Measurements from ENCODE around the gene PAOX. TPM values are rescaled to one million over a fixed set of nuclear protein-coding genes. Genes with fewer than 3 reads are reported as not detected.
A peak's percentile ranks its signal among the peaks of the same experiment; 100 is the strongest.

Gene PAOX
- total RNA-seq, 3 donors from 2014 or later: 7.5 to 9.3 (median 8.3) TPM

DNA sequence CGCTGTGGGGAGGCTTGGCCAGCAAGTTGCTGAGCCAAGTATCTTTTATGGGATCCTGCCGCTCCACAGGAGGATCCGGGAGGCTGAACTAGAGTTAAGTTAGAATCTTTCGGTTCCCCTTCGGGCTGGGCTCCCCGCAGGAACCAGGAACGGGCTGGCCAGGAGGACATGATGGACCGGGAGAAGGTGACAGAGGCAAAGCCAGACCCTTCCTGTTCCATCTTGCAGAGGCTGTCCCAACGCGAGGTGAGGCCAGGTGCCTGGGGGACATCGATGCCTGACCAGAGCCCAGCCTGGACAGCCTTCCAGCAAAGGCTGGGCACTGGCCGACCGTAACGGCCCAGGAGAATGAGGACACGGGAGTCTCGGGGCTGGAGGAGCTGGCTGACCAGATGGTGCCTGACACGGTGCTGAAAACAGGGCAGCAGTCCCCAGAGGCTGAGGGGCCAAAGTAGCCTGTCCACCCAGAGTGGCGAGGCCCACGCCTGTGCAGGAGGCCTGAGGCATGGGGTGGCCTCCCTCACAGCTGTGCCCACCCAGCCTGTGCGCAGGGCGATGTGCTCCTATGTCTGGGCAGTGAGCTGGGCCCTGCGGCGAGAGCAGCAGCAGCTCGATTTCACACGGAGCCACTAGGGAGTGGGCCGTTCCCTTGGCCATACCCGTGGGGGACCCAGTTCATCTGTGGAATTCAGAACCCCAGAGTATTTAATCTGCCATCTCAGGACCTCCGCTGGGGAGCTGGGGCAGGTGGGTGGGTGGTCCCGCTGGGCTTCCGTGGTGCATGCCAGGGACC, 1.8 kb upstream of the PAOX start:
- ATAC-seq: no peak
- DNase-seq: peak in 1 of 3 donors; percentile 61
- TF ChIP-seq, protein P1, sequence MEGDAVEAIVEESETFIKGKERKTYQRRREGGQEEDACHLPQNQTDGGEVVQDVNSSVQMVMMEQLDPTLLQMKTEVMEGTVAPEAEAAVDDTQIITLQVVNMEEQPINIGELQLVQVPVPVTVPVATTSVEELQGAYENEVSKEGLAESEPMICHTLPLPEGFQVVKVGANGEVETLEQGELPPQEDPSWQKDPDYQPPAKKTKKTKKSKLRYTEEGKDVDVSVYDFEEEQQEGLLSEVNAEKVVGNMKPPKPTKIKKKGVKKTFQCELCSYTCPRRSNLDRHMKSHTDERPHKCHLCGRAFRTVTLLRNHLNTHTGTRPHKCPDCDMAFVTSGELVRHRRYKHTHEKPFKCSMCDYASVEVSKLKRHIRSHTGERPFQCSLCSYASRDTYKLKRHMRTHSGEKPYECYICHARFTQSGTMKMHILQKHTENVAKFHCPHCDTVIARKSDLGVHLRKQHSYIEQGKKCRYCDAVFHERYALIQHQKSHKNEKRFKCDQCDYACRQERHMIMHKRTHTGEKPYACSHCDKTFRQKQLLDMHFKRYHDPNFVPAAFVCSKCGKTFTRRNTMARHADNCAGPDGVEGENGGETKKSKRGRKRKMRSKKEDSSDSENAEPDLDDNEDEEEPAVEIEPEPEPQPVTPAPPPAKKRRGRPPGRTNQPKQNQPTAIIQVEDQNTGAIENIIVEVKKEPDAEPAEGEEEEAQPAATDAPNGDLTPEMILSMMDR (IDR thresholded peaks at IDR 0.05): no peak
- H3K4me3 ChIP-seq: no peak overlapping the region
- no peaks in the 10 kb centered on the region for H3K36me3 ChIP-seq (ENCODE audit: low read depth)
- intact Hi-C loops (cut with DNase I, micrococcal nuclease): no loop called here
- H3K9me3 ChIP-seq: no peaks in the 10 kb centered on the region
- peaks cover 16% of the 10 kb centered on the region for H3K4me1 ChIP-seq (ENCODE audit: low read depth)

DNA sequence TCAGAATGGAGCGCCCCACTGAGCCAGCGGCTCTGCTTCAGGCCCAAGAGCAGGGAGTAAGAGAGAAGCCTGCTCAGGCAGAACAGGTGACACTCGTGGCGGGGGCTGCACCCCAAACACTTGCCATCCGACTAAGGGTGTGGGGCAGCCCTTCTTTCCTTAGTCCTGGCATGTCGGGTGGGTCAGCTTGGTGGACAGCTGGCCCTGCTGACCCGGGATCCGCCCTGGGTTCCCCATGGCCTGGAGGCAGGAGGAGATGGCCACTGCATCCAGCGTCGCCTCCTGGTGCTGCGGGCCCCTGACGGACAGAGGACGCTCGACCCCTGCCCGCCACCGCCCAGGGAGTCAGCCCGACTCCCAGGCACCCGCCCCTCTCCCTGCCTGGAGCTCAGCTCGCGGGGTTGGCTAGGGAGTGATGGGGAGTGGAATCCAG, 1.2 kb upstream of the PAOX start:
- intact Hi-C loops (cut with DNase I, micrococcal nuclease): no loop called here
- H3K4me1 ChIP-seq (ENCODE audit: low read depth): peaks cover 13% of the 10 kb centered on the region

DNA sequence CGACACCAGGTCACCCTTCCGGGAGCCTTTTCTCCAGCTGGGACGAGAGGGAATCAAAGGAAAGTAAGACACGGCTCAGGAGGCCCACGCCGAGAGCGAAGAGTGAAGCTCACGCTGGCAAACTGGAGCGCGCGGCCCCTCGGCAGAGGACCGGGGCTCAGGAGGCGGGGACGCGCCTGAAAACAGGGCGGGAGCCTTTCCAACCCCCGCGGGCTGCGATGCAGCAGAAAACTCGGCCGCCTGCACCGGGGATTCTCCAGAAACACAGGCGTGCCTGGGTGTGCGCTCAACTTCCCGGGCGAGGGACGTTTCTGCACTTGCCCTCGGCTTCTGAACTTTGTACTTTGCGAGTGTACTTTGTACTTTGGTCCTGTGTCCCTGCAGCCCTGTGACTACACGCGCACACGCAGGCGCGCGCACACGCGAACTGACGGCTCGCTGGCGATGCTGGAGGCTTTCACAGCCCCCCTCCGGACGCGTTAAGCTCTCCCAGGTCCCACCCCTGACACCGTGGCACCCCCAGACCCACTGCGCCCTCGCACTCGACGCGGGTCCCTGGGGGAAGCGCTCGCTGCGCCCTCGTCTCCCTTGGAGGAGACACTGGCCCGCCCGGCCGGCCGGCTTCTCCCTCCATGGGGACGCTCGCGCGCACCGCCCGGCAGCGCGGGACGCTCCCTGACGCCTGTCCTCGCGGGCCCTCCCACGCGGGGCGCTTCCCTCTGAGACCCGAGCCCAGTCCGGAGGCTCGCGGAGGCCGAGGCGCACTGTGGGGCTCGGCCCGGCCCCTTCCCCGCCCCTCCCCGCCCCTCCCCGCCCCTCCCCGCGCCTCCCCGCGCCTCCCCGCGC, 588 bp upstream of the PAOX start:
- intact Hi-C loops (cut with DNase I, micrococcal nuclease): no loop called here
- Histone ChIP-seq H3K4me1 (ENCODE audit: low read depth) (peaks cover 13% of the 10 kb centered on the region), H3K9me3 (no peaks in the 10 kb centered on the region), H3K36me3 (ENCODE audit: low read depth) (no peaks in the 10 kb centered on the region), H3K4me3 (peak overlapping the region; percentile 54)
- ATAC-seq (peak; percentile 80), DNase-seq (peak; percentile 85 to 91 (median 88))
- TF ChIP-seq, protein P1 (IDR thresholded peaks at IDR 0.05): no peak

More for the DNA sequence above, 1.2 kb upstream of the PAOX start:
- Histone ChIP-seq H3K9me3 (no peaks in the 10 kb centered on the region), H3K36me3 (ENCODE audit: low read depth) (no peaks in the 10 kb centered on the region), H3K4me3 (no peak overlapping the region)
- ATAC-seq (no peak), DNase-seq (peak in 2 of 3 donors; percentile 52 to 69)
- TF ChIP-seq, protein P1 (IDR thresholded peaks at IDR 0.05): no peak

DNA sequence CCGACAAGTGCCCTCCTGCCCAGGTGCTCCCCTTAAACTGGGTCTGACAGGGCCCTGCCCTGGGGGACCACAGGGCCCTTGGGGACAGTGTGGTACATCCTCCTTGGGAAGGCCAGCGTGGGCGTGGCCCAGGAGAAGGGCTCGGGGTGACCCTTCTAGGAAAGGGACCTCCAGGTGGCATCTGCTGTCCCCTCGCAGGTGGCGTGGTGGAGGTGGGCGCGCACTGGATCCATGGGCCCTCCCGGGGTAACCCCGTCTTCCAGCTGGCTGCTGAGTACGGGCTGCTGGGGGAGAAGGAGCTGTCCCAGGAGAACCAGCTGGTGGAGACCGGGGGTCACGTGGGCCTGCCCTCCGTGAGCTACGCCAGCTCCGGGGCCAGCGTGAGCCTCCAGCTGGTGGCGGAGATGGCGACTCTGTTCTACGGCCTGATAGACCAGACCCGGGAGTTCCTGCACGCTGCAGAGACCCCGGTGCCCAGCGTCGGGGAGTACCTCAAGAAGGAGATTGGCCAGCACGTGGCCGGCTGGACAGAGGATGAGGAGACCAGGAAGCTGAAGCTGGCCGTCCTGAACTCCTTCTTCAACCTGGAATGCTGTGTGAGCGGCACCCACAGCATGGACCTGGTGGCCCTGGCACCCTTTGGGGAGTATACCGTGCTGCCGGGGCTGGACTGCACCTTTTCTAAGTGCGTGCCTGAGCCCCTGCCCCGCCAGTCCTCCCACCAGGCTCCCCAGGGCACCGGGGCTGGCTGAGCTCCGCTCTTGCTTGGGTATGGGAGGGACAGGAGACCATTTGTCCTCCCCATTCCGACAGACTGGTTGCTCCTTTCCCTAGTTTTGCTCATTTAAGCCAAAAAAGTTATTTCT, 972 bp downstream of the PAOX start:
- intact Hi-C loops (cut with DNase I, micrococcal nuclease): no loop called here
- DNase-seq (peak in 2 of 3 donors; percentile 66 to 78), ATAC-seq (no peak)
- no peaks in the 10 kb centered on the region for H3K9me3 ChIP-seq
- H3K36me3 ChIP-seq (ENCODE audit: low read depth): no peaks in the 10 kb centered on the region
- no peak overlapping the region for H3K4me3 ChIP-seq
- TF ChIP-seq, protein P1 (IDR thresholded peaks at IDR 0.05): no peak
- peaks cover 13% of the 10 kb centered on the region for H3K4me1 ChIP-seq (ENCODE audit: low read depth)

DNA sequence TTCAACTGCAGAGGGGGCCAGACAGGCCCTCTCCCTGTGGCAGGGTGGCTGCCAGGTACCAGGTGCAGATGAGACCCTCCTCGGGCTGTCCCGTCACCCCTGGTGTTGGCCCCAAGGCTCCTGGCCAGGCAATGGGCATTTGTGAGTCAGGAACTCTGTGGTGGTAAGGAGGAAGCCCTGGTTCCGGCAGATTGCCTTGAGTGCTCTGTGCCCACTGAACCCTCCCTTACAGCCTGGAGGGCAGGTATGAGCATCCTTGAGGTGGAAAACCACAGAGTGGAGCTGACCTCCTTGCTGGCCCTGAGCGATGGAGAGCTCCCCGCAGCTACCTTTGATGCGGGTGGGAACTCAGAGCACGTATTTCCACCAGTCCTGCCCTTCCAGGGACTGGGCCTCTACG, 2.0 kb downstream of the PAOX start:
- intact Hi-C loops (cut with DNase I, micrococcal nuclease): no loop called here
- no peak for DNase-seq
- H3K9me3 ChIP-seq: no peaks in the 10 kb centered on the region
- H3K4me3 ChIP-seq: no peak overlapping the region
- ATAC-seq: no peak
- peaks cover 13% of the 10 kb centered on the region for H3K4me1 ChIP-seq (ENCODE audit: low read depth)
- TF ChIP-seq, protein P1 (IDR thresholded peaks at IDR 0.05): no peak
- no peaks in the 10 kb centered on the region for H3K36me3 ChIP-seq (ENCODE audit: low read depth)
